ENCODE measurements around the gene VDAC1. TPM values are rescaled to one million over a fixed set of nuclear protein-coding genes. Genes with fewer than 3 reads are reported as not detected.

The VDAC1 gene
- total and polyA plus RNA-seq, 10 of the 15 experiments (the other 5 are each of a cell fraction or from before 2014, with no cell fraction given) = 245 to 488 (median 349) TPM

DNA sequence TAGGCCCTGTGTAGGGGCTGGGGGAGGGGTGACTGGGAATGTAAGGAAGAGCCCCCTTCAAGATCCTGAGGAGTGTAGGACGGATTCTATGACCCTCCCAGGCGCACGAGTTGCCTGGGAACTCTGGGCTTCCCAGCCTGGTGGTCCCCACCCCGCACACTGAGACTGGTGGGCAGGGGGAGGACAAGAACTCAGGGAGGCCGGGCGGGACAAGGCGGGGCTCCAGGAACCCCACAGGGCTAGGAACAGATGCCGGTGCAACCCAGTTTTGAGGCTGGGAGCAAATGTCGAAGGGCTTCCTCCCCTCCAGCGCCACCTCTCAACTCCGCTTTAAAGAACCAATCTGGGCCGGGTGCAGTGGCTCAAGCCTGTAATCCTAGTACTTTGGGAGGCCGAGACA is 1.3 kb upstream of the VDAC1 start (continued):
- TF ChIP-seq, protein P1, sequence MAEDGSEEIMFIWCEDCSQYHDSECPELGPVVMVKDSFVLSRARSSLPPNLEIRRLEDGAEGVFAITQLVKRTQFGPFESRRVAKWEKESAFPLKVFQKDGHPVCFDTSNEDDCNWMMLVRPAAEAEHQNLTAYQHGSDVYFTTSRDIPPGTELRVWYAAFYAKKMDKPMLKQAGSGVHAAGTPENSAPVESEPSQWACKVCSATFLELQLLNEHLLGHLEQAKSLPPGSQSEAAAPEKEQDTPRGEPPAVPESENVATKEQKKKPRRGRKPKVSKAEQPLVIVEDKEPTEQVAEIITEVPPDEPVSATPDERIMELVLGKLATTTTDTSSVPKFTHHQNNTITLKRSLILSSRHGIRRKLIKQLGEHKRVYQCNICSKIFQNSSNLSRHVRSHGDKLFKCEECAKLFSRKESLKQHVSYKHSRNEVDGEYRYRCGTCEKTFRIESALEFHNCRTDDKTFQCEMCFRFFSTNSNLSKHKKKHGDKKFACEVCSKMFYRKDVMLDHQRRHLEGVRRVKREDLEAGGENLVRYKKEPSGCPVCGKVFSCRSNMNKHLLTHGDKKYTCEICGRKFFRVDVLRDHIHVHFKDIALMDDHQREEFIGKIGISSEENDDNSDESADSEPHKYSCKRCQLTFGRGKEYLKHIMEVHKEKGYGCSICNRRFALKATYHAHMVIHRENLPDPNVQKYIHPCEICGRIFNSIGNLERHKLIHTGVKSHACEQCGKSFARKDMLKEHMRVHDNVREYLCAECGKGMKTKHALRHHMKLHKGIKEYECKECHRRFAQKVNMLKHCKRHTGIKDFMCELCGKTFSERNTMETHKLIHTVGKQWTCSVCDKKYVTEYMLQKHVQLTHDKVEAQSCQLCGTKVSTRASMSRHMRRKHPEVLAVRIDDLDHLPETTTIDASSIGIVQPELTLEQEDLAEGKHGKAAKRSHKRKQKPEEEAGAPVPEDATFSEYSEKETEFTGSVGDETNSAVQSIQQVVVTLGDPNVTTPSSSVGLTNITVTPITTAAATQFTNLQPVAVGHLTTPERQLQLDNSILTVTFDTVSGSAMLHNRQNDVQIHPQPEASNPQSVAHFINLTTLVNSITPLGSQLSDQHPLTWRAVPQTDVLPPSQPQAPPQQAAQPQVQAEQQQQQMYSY (CRISPR knock-in tag; IDR thresholded peaks at IDR 0.05) = no peak
- TF ChIP-seq, protein P2, sequence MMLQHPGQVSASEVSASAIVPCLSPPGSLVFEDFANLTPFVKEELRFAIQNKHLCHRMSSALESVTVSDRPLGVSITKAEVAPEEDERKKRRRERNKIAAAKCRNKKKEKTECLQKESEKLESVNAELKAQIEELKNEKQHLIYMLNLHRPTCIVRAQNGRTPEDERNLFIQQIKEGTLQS (IDR thresholded peaks at IDR 0.05; ENCODE audit: borderline replicate concordance, extremely low read depth, low read depth, low read length) = no peak

GRCh38 chr5:134005417-134006061 is 764 bp upstream of the VDAC1 start:
- H3K27ac ChIP-seq (ENCODE audit: control insufficient read depth, insufficient read depth) = peak overlapping the region; percentile 95
- 33% methylated on average over 40 of the region's 40 CpGs for WGBS (ENCODE audit: insufficient coverage, insufficient replicate concordance, low lambda C conversion rate, missing lambda C conversion rate)
- POLR2A ChIA-PET = interaction anchor here (0.6 to 0.9 kb wide), 3 partner anchors 21 to 133 kb away, joined by 3 to 4 read pairs (median 3); no protein-coding TSS in a partner anchor
- peaks cover 4 to 7% of the 10 kb centered on the region in 2 experiments; a peak in 3 of 4 replicates for H3K36me3 ChIP-seq (ENCODE audit: control insufficient read depth in 2 of 2, insufficient read depth in 2 of 2, low read length in 1 of 2)
- peak overlapping the region; percentile 97 for H3K9ac ChIP-seq (ENCODE audit: control insufficient read depth, insufficient read depth, low read length)
- peak overlapping the region; percentile 78 for H2AFZ ChIP-seq (ENCODE audit: control insufficient read depth, low read depth, low read length)
- intact Hi-C loops (cut with micrococcal nuclease; ENCODE audit: unreplicated experiment) (no loop called here), in situ Hi-C loops (cut with MboI) (no loop called here)
- RAD21 ChIA-PET (ENCODE audit: unreplicated experiment) = interaction anchor here (1.0 to 1.1 kb wide), 2 partner anchors 21 to 25 kb away, joined by 3 read pairs; no protein-coding TSS in a partner anchor
- BruUV-seq (replicated peaks) = no TSS peak
- SMC1A ChIA-PET (ENCODE audit: uncharacterized antibody, unreplicated experiment) = interaction anchor here (0.5 to 2.8 kb wide), 3 partner anchors 13 to 43 kb away, joined by 3 to 9 read pairs (median 3); no protein-coding TSS in a partner anchor
- peak overlapping the region; percentile 88 for H3K4me3 ChIP-seq
- H3K9me3 ChIP-seq (replicated peaks; ENCODE audit: control insufficient read depth, insufficient read depth, low read length) = no peaks in the 10 kb centered on the region
- peak; percentile 40 for ATAC-seq
- peak overlapping the region; percentile 97 for H3K4me2 ChIP-seq (ENCODE audit: control insufficient read depth, insufficient read depth)
- CTCF ChIA-PET = interaction anchor here (1.1 to 3.0 kb wide), 4 partner anchors 9 to 95 kb away, joined by 4 to 18 read pairs (median 5); no protein-coding TSS in a partner anchor
- no peaks in the 10 kb centered on the region for H3K27me3 ChIP-seq (replicated peaks in 1 of 2; ENCODE audit: control insufficient read depth in 2 of 2, insufficient read depth in 2 of 2, low read length in 1 of 2)
- no peak for FAIRE-seq
- DNase-seq (ENCODE audit: low read depth, low spot score) = no peak
- peaks cover 12% of the 10 kb centered on the region for H4K20me1 ChIP-seq (ENCODE audit: control insufficient read depth, insufficient read depth)
- peaks cover 13% of the 10 kb centered on the region for H3K4me1 ChIP-seq (ENCODE audit: control insufficient read depth, insufficient read depth, low read length)
- H3K79me2 ChIP-seq (ENCODE audit: control insufficient read depth, insufficient read depth, low read length) = peaks cover 55% of the 10 kb centered on the region
- TF ChIP-seq RELB (IDR thresholded peaks at IDR 0.05; ENCODE audit: low read depth) (peak; percentile 21; the same call in 1 of the 2 replicates), NKRF (conservative IDR thresholded peaks at IDR 0.05) (no peak), ZBED1 (IDR thresholded peaks at IDR 0.05; ENCODE audit: borderline replicate concordance) (no peak), LARP7 (IDR thresholded peaks at IDR 0.05) (no peak), POLR2AphosphoS2 (IDR thresholded peaks at IDR 0.05; ENCODE audit: low read depth, low read length) (no peak), BACH1 (IDR thresholded peaks at IDR 0.05; ENCODE audit: borderline replicate concordance) (0 out of 2 replicates have a peak, but pooled peaks have one; percentile 12), ELK1 (IDR thresholded peaks at IDR 0.05; ENCODE audit: low read depth, low read length) (no peak), GATAD2B (conservative IDR thresholded peaks at IDR 0.05; ENCODE audit: low read depth) (peak; percentile 2; the same call in 1 of the 2 replicates), MYC (IDR thresholded peaks at IDR 0.05; ENCODE audit: insufficient read depth, insufficient read length, insufficient replicate concordance, low read length, severe bottlenecking) (no peak)
